ENCODE measurements around the gene DAB2. TPM values are rescaled to one million over a fixed set of nuclear protein-coding genes. Genes with fewer than 3 reads are reported as not detected.

DAB2 gene
- total RNA-seq, 4 donors from 2014 or later = 7.2 to 18.5 (median 16.3) TPM

DNA sequence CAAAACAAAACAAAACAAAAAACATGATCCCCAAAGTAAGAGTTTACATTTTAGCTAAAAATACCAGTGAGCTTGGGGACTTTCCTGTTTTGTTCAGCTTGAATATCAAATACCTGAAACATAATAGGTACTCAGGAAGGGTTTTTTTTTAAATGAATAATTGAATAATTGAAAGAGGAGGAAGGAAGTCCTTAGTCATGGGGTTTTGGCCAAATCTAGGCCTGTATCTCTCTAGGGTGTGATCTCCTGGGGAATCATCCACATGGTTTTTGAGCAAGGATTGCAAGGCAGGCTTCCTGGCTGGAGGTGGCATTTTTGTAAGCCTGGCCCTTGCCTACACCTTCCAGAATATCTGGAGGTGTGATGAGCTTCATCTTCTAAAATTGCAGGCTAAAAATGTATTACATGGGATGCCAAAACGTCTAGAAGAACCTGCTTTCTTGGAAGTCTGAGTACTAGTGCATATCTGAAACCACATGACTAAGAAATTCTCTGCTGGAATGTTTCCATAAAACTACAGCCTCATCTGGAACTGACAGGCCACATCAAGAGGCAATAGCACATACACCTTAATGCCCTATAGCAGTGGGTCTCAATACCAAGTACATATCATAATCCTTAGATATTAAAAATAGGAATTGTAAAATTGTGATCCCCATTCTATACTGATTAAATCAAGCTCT lies 70.9 kb downstream of the DAB2 start:
- no peak for DNase-seq
- in situ Hi-C loops (cut with MboI; ENCODE audit: low sequenced_read_pairs in 4 of 4) = no loop called here
- intact Hi-C loops (cut with DNase I; ENCODE audit: low total_unique reads) = no loop called here
- H3K4me1 ChIP-seq = no peaks in the 10 kb centered on the region
- H3K27me3 ChIP-seq = no peaks in the 10 kb centered on the region
- TF ChIP-seq POLR2A (IDR thresholded peaks at IDR 0.05) = no peak
- TF ChIP-seq, protein P1, sequence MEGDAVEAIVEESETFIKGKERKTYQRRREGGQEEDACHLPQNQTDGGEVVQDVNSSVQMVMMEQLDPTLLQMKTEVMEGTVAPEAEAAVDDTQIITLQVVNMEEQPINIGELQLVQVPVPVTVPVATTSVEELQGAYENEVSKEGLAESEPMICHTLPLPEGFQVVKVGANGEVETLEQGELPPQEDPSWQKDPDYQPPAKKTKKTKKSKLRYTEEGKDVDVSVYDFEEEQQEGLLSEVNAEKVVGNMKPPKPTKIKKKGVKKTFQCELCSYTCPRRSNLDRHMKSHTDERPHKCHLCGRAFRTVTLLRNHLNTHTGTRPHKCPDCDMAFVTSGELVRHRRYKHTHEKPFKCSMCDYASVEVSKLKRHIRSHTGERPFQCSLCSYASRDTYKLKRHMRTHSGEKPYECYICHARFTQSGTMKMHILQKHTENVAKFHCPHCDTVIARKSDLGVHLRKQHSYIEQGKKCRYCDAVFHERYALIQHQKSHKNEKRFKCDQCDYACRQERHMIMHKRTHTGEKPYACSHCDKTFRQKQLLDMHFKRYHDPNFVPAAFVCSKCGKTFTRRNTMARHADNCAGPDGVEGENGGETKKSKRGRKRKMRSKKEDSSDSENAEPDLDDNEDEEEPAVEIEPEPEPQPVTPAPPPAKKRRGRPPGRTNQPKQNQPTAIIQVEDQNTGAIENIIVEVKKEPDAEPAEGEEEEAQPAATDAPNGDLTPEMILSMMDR (IDR thresholded peaks at IDR 0.05 in 4 of 5, conservative IDR thresholded peaks at IDR 0.05 in 1 of 5) = no peak
- H3K4me3 ChIP-seq = no peak overlapping the region
- no peak for ATAC-seq
- H3K27ac ChIP-seq = no peak overlapping the region
- H3K36me3 ChIP-seq = no peaks in the 10 kb centered on the region
- H3K9me3 ChIP-seq = no peaks in the 10 kb centered on the region

GRCh38 chr5:39352951-39353350 lies 71.8 kb downstream of the DAB2 start:
- H3K4me3 ChIP-seq = no peak overlapping the region
- DNase-seq (no peak), ATAC-seq (no peak)
- H3K27ac ChIP-seq = no peak overlapping the region
- H3K9me3 ChIP-seq = no peaks in the 10 kb centered on the region
- TF ChIP-seq, protein P1 (IDR thresholded peaks at IDR 0.05 in 4 of 5, conservative IDR thresholded peaks at IDR 0.05 in 1 of 5) = no peak
- TF ChIP-seq POLR2A (IDR thresholded peaks at IDR 0.05) = no peak
- no peaks in the 10 kb centered on the region for H3K4me1 ChIP-seq
- intact Hi-C loops (cut with DNase I; ENCODE audit: low total_unique reads) (no loop called here), in situ Hi-C loops (cut with MboI; ENCODE audit: low sequenced_read_pairs in 4 of 4) (no loop called here)
- no peaks in the 10 kb centered on the region for H3K36me3 ChIP-seq
- H3K27me3 ChIP-seq = no peaks in the 10 kb centered on the region

GRCh38 chr5:39352170-39352569 lies 72.6 kb downstream of the DAB2 start:
- intact Hi-C loops (cut with DNase I; ENCODE audit: low total_unique reads) (no loop called here), in situ Hi-C loops (cut with MboI; ENCODE audit: low sequenced_read_pairs in 4 of 4) (no loop called here)
- TF ChIP-seq, protein P1 (IDR thresholded peaks at IDR 0.05 in 4 of 5, conservative IDR thresholded peaks at IDR 0.05 in 1 of 5) = no peak
- no peak for TF ChIP-seq POLR2A (IDR thresholded peaks at IDR 0.05)
- H3K4me3 ChIP-seq = no peak overlapping the region
- H3K27ac ChIP-seq = no peak overlapping the region
- no peak for ATAC-seq
- H3K27me3 ChIP-seq = no peaks in the 10 kb centered on the region
- no peak for DNase-seq
- H3K4me1 ChIP-seq = no peaks in the 10 kb centered on the region
- H3K36me3 ChIP-seq = no peaks in the 10 kb centered on the region
- no peaks in the 10 kb centered on the region for H3K9me3 ChIP-seq

- Histone ChIP-seq H3K4me3 (no peak overlapping the region), H3K27ac (no peak overlapping the region), H3K27me3 (no peaks in the 10 kb centered on the region), H3K36me3 (no peaks in the 10 kb centered on the region), H3K4me1 (no peaks in the 10 kb centered on the region), H3K9me3 (no peaks in the 10 kb centered on the region)
- intact Hi-C loops (cut with DNase I; ENCODE audit: low total_unique reads) = no loop called here
- in situ Hi-C loops (cut with MboI; ENCODE audit: low sequenced_read_pairs in 4 of 4) = no loop called here
- TF ChIP-seq, protein P1 (IDR thresholded peaks at IDR 0.05 in 4 of 5, conservative IDR thresholded peaks at IDR 0.05 in 1 of 5) = no peak
- no peak for TF ChIP-seq POLR2A (IDR thresholded peaks at IDR 0.05)
- DNase-seq (no peak), ATAC-seq (no peak)
Observed at GRCh38 chr5:39349484-39349883, 75.3 kb downstream of the DAB2 start.

DNA sequence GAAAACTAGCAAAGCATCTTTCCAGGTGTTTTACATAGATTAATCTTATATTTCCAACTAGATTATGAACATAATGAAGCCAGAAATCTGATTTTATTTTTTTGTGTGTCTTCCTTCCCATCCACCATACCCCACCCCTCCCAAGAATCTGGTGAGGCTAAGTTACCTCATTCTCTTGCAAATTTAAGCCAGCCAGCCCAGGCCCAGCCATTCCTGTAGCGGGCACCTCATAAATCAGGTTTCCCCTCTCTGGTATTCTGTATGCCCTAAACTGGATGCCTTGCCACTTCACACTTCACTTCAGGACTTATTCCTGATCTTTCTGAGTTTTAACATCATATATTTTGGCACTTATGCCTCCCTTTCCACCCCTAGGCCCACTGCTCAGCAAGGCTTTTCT lies 82.3 kb downstream of the DAB2 start:
- Histone ChIP-seq H3K27me3 (no peaks in the 10 kb centered on the region), H3K9me3 (no peaks in the 10 kb centered on the region), H3K4me1 (no peaks in the 10 kb centered on the region), H3K4me3 (no peak overlapping the region), H3K27ac (no peak overlapping the region), H3K36me3 (no peaks in the 10 kb centered on the region)
- no peak for ATAC-seq
- TF ChIP-seq, protein P1 (IDR thresholded peaks at IDR 0.05 in 4 of 5, conservative IDR thresholded peaks at IDR 0.05 in 1 of 5) = no peak
- no peak for TF ChIP-seq POLR2A (IDR thresholded peaks at IDR 0.05)
- DNase-seq = no peak
- intact Hi-C loops (cut with DNase I; ENCODE audit: low total_unique reads) = no loop called here
- in situ Hi-C loops (cut with MboI; ENCODE audit: low sequenced_read_pairs in 4 of 4) = no loop called here

All from gastrocnemius medialis (tissue), 4 donors.